MM.1S (cell line): ENCODE results near the gene GOLGA2.

ENCODE experiments used
- EZH2 ChIP-seq: fragments of 300-600 bp; sonication (generic); optimal IDR thresholded peaks from 2 replicates; pipeline ENCODE3; 2017; ENCODE audit warnings: low read depth, mild to moderate bottlenecking, antibody characterized with exemption, low read length, mixed read lengths
- TF ChIP-seq, protein P1 (sequence below): fragments of 300-600 bp; sonication (generic); IDR thresholded peaks from 2 replicates; pipeline ENCODE4 v1.5.1; 2016; ENCODE audit warnings: antibody characterized with exemption, low read length, mixed read lengths

DNA sequence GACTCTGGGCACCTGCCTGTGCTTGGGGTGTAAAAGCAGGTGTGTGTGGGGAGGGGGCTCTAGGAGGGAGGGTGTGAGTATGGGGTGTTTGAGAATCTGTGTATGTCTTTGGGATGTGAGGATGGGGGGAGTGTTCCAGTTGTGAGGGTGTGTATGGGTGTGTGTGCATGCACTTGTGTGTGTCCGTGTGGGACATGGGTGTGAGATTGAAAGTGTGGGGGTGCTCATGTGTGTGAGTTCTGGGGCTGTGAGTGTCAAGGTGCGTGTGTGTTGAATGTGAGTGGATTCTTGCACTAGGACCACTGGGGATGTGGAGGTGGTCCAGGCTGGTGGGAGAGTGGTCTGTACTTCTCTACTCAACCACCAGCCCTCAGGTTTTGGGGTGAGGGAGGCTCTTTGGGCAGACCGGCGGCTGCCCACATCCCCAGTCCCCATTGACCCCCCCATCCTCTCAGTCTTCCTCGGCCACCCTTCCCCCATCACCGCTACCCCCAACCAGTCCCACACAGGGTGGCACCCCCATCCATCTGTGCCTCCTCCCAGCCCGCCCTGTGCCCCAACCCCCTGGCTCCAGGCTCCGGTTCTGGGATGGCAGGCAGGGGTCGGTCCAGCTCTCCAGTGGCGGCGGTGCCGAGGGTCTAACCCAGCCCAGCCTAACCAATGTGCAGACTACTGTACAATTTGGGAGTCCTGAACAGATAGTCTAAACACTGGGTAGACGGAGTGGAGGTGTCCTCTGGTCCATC lies 31.5 kb downstream of the GOLGA2 start:
- TF ChIP-seq, protein P1, sequence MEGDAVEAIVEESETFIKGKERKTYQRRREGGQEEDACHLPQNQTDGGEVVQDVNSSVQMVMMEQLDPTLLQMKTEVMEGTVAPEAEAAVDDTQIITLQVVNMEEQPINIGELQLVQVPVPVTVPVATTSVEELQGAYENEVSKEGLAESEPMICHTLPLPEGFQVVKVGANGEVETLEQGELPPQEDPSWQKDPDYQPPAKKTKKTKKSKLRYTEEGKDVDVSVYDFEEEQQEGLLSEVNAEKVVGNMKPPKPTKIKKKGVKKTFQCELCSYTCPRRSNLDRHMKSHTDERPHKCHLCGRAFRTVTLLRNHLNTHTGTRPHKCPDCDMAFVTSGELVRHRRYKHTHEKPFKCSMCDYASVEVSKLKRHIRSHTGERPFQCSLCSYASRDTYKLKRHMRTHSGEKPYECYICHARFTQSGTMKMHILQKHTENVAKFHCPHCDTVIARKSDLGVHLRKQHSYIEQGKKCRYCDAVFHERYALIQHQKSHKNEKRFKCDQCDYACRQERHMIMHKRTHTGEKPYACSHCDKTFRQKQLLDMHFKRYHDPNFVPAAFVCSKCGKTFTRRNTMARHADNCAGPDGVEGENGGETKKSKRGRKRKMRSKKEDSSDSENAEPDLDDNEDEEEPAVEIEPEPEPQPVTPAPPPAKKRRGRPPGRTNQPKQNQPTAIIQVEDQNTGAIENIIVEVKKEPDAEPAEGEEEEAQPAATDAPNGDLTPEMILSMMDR = no peak
- no peak for TF ChIP-seq EZH2
